NCI-H345 treated with DMSO at 0.1 percent for 48 hours (cell line): Measurements from ENCODE around the gene TPST2.

ENCODE experiments used
- DNase-seq: peaks from one replicate; lab custom pipeline; 2025; ENCODE audit not compliant: unreplicated experiment; lab: John Stamatoyannopoulos, UW

TPST2 gene

GRCh38 chr22:26558248-26558895 is 31.6 kb downstream of the TPST2 start:
- DNase-seq: no peak

- no peak for DNase-seq
Observed at GRCh38 chr22:26556904-26557303, 33.0 kb downstream of the TPST2 start.

- DNase-seq: no peak
Observed at GRCh38 chr22:26555478-26555877, 34.5 kb downstream of the TPST2 start.

GRCh38 chr22:26554956-26555355 is 35.0 kb downstream of the TPST2 start:
- DNase-seq: no peak

GRCh38 chr22:26553056-26553752 is 36.7 kb downstream of the TPST2 start:
- peak; percentile 10 for DNase-seq

GRCh38 chr22:26552466-26552865 is 37.5 kb downstream of the TPST2 start:
- DNase-seq: no peak

GRCh38 chr22:26551568-26551967 is 38.4 kb downstream of the TPST2 start:
- no peak for DNase-seq

GRCh38 chr22:26550498-26551033 is 39.4 kb downstream of the TPST2 start:
- no peak for DNase-seq

- DNase-seq: no peak
Observed at GRCh38 chr22:26549902-26550497, 39.9 kb downstream of the TPST2 start.

- no peak for DNase-seq
Observed at GRCh38 chr22:26548984-26549383, 40.9 kb downstream of the TPST2 start.

- no peak for DNase-seq
Observed at GRCh38 chr22:26548303-26548702, 41.6 kb downstream of the TPST2 start.

GRCh38 chr22:26547837-26548236 is 42.1 kb downstream of the TPST2 start:
- no peak for DNase-seq

- DNase-seq: no peak
Observed at GRCh38 chr22:26547426-26547825, 42.5 kb downstream of the TPST2 start.

- no peak for DNase-seq
Observed at GRCh38 chr22:26546282-26546681, 43.6 kb downstream of the TPST2 start.

- DNase-seq: no peak
Observed at GRCh38 chr22:26545827-26546226, 44.1 kb downstream of the TPST2 start.

GRCh38 chr22:26545385-26545784 is 44.5 kb downstream of the TPST2 start:
- DNase-seq: no peak

GRCh38 chr22:26544489-26544888 is 45.4 kb downstream of the TPST2 start:
- no peak for DNase-seq

- DNase-seq: no peak
Observed at GRCh38 chr22:26542831-26543230, 47.1 kb downstream of the TPST2 start.

GRCh38 chr22:26541167-26541819 is 48.6 kb downstream of the TPST2 start:
- DNase-seq: no peak

GRCh38 chr22:26540119-26540518 is 49.8 kb downstream of the TPST2 start:
- no peak for DNase-seq

GRCh38 chr22:26536762-26537134 is 53.2 kb downstream of the TPST2 start:
- no peak for DNase-seq
